KMS-11 (cell line): ENCODE data around the gene MIGA1.
"Not testable (repeated sequence)": the region's sequence is repeated elsewhere in the genome, so short reads cannot be mapped to it uniquely, and the experiment has no call there.

Experiments
- H2AFZ ChIP-seq: fragments of 200-600 bp; sonication (generic); 2 replicates; pipeline ENCODE4 v1.6.1; 2016; ENCODE audit warnings: antibody characterized with exemption, mixed run types, low read depth
- H3K27ac ChIP-seq: fragments of 200-600 bp; sonication (generic); 2 replicates; pipeline ENCODE4 v1.6.1; 2016; ENCODE audit warnings: mild to moderate bottlenecking, mixed run types
- H3K27me3 ChIP-seq: fragments of 200-600 bp; sonication (generic); 2 replicates; pipeline ENCODE4 v1.6.1; 2017; ENCODE audit warnings: mild to moderate bottlenecking, low read depth, mixed run types, moderate library complexity; ENCODE audit not compliant: insufficient read depth
- H3K36me3 ChIP-seq: fragments of 200-600 bp; sonication (generic); 2 replicates; pipeline ENCODE4 v1.6.1; 2017; ENCODE audit warnings: mild to moderate bottlenecking, mixed run types; ENCODE audit not compliant: insufficient read depth
- H3K4me1 ChIP-seq: fragments of 200-600 bp; sonication (generic); 2 replicates; pipeline ENCODE4 v1.6.1; 2016; ENCODE audit warnings: mild to moderate bottlenecking, low read depth, mixed run types; ENCODE audit not compliant: poor library complexity, severe bottlenecking
- H3K4me2 ChIP-seq: fragments of 200-600 bp; sonication (generic); 2 replicates; pipeline ENCODE4 v1.7.0; 2016; ENCODE audit warnings: mild to moderate bottlenecking, mixed run types
- H3K4me3 ChIP-seq: fragments of 200-600 bp; sonication (generic); IDR thresholded peaks from 2 replicates; pipeline ENCODE4 v1.6.1; 2017; ENCODE audit warnings: low read depth, low read length, mixed read lengths; ENCODE audit not compliant: insufficient read depth
- H3K79me2 ChIP-seq: fragments of 200-600 bp; sonication (generic); 2 replicates; pipeline ENCODE4 v1.6.1; 2016; ENCODE audit warnings: low read depth, mixed run types; ENCODE audit not compliant: insufficient read depth
- H3K9ac ChIP-seq: fragments of 200-600 bp; sonication (generic); 2 replicates; pipeline ENCODE4 v1.6.1; 2016; ENCODE audit warnings: mild to moderate bottlenecking, mixed run types
- H4K20me1 ChIP-seq: fragments of 200-600 bp; sonication (generic); 2 replicates; pipeline ENCODE4 v1.6.1; 2016; ENCODE audit warnings: mild to moderate bottlenecking, mixed run types; ENCODE audit not compliant: insufficient read depth
- CTCF ChIP-seq: fragments of 200-600 bp; sonication (generic); conservative IDR thresholded peaks from 2 replicates; pipeline ENCODE4 v1.6.1; 2017; ENCODE audit warnings: low read depth, mild to moderate bottlenecking, antibody characterized with exemption, low read length, moderate library complexity, mixed read lengths

The MIGA1 gene

DNA sequence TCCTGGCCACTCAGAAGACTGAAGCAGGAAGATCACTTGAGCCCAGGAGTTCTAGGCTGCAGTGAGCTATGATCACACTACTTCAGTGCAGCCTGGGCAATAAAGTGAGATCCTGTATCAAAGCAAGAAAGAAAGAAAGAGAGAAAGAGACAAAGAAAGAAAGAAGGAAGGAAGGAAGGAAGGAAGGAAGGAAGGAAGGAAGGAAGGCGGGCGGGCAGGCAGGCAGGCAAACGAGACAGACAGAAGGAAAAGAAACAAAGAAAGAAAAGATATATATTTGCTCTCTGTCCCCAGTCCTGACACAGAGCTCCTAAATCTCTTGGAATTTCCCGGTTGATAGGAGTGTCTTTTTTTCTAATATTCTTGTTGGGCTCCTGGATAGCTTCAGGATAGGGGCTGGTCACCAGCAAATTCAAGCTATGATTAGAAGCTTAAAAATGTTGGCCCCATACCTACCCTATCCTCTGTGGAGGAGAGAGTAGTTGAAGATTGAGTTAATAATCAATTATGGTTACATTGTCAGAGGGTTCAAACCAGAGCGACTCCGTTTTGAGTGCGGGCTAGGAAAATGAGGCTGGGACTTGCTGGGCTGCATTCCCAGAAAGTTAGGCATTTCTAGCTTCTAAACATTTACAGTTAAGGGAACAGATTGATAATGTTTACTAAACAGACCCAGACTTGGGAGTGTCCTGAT is 3.3 kb upstream of the MIGA1 start:
- no peak overlapping the region for H3K4me3 ChIP-seq
- H3K4me1 ChIP-seq: peaks cover 13% of the 10 kb centered on the region
- H3K4me2 ChIP-seq: no peak overlapping the region
- no peaks in the 10 kb centered on the region for H3K27me3 ChIP-seq
- no peak overlapping the region for H2AFZ ChIP-seq
- no peaks in the 10 kb centered on the region for H3K36me3 ChIP-seq
- TF ChIP-seq CTCF: no peak
- H3K9ac ChIP-seq: no peak overlapping the region
- peaks cover 9% of the 10 kb centered on the region; the same call in 1 of the 2 replicates for H3K79me2 ChIP-seq
- H3K27ac ChIP-seq: no peak overlapping the region
- H4K20me1 ChIP-seq: no peaks in the 10 kb centered on the region

DNA sequence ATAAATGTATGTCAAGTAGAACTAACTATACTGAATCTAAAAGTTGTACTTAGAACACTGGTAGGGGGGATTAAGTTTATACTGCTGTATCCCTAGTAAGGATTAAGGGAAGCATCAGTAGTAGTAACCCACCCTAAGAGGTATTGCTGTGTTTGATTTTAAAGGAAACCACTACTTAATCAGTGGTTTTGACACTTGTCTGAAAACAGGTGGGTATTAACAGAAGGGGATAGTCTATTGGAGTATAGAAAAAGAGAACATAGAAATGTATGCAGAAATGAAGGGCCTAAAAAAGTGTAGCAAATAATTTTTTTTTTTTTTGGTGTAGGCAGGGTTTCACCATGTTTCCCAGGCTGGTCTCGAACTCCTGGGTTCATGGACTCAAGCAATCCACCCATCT is 2.2 kb downstream of the MIGA1 start:
- Histone ChIP-seq H3K4me1 (peaks cover 17% of the 10 kb centered on the region), H3K27me3 (no peaks in the 10 kb centered on the region), H3K27ac (no peak overlapping the region), H2AFZ (no peak overlapping the region), H4K20me1 (no peaks in the 10 kb centered on the region), H3K36me3 (no peaks in the 10 kb centered on the region), H3K79me2 (peaks cover 15% of the 10 kb centered on the region; the same call in 1 of the 2 replicates), H3K4me2 (no peak overlapping the region; the same call in 1 of the 2 replicates), H3K9ac (no peak overlapping the region), H3K4me3 (no peak overlapping the region)
- TF ChIP-seq CTCF: no peak

GRCh38 chr1:77783141-77783540 is 3.7 kb downstream of the MIGA1 start:
- Histone ChIP-seq H3K27ac (no peak overlapping the region), H2AFZ (no peak overlapping the region), H3K4me3 (no peak overlapping the region), H3K27me3 (no peaks in the 10 kb centered on the region), H3K36me3 (no peaks in the 10 kb centered on the region), H3K9ac (no peak overlapping the region), H4K20me1 (no peaks in the 10 kb centered on the region), H3K79me2 (peaks cover 15% of the 10 kb centered on the region; the same call in 1 of the 2 replicates), H3K4me1 (peaks cover 17% of the 10 kb centered on the region), H3K4me2 (no peak overlapping the region)
- TF ChIP-seq CTCF: no peak

DNA sequence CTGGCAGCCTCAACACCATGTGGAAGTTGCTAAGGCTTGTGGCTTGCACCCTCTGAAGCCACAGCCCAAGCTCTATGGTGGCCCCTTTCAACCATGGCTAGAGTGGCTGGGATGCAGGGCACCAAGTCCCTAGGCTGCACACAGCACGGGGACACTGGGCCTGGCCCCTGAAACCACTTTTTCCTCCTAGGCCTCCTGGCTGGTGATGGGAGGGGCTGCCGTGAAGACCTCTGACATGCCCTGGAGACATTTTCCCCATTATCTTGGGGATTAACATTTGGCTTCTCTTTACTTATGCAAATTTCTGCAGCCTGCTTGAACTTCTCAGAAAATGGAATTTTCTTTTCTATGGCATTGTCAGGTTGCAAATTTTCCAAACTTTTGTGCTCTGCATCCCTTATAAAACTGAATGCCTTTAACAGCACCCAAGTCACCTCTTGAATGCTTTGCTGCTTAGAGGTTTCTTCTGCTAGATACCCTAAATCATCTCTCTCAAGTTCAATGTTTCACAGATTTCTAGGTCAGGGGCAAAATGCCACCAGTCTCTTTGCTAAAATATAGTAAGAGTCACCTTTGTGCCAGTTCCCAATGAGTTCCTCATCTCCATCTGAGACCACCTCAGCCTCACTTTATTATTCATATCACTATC is 6.8 kb downstream of the MIGA1 start:
- not testable (repeated sequence) for H3K4me1 ChIP-seq, H3K36me3 ChIP-seq, H4K20me1 ChIP-seq, H2AFZ ChIP-seq, H3K4me2 ChIP-seq, H3K27ac ChIP-seq, H3K79me2 ChIP-seq, H3K9ac ChIP-seq, H3K4me3 ChIP-seq, H3K27me3 ChIP-seq

DNA sequence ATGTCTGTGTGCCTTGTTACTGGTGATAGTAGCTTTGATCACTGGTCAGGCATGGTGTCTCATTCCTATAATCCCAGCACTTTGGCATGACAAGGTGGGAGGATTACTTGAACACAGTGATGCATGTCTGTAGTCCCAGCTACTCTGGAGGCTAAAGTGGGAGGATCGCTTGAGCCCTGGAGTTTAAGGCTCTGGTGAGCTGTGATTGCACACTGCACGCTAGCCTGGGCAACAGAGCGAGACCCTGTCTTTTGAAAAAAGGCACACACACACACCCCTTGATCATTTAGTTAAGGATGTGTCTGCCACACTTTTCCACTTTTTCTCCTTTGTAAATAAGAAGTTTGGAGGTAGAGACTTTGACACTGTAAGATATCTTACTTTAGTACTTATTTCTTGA is 15.1 kb downstream of the MIGA1 start:
- H3K4me2 ChIP-seq: no peak overlapping the region
- no peaks in the 10 kb centered on the region for H3K79me2 ChIP-seq
- H3K4me1 ChIP-seq: no peaks in the 10 kb centered on the region
- H3K4me3 ChIP-seq: no peak overlapping the region
- no peak overlapping the region for H3K9ac ChIP-seq
- H2AFZ ChIP-seq: no peak overlapping the region
- H4K20me1 ChIP-seq: no peaks in the 10 kb centered on the region
- H3K27ac ChIP-seq: no peak overlapping the region
- H3K27me3 ChIP-seq: no peaks in the 10 kb centered on the region
- no peak for TF ChIP-seq CTCF
- H3K36me3 ChIP-seq: no peaks in the 10 kb centered on the region
